HG02798 (cell line): Measurements from ENCODE around the gene SELL.
"Not testable (repeated sequence)": the region's sequence is repeated elsewhere in the genome, so short reads cannot be mapped to it uniquely, and the experiment has no call there.

ENCODE experiments used
- ATAC-seq: cut with Tn5 transposase; IDR thresholded peaks from one replicate; pipeline ENCODE4 v1.9.1; 2021; ENCODE audit warnings: mild to moderate bottlenecking; ENCODE audit not compliant: unreplicated experiment, poor library complexity

The SELL gene

DNA sequence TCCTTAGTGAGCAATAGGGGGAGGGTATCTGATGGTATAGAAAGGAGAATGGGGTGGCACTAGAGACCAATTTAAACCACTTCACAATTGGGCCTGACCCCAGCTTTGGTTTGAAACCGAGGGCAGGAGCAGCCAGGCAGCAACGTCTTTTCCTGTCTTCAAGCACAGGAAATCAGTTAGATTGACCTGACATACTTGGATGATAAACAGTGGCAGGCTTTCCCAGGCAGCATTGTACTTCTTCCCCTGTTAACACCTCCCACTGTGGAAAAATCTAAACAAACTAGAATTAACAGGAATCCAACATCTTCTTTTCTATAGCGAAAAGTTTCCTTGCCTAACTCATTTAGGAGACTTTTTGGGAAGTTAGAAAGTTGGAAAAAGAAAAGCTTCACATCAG, 40.6 kb downstream of the SELL start:
- no peak for ATAC-seq

DNA sequence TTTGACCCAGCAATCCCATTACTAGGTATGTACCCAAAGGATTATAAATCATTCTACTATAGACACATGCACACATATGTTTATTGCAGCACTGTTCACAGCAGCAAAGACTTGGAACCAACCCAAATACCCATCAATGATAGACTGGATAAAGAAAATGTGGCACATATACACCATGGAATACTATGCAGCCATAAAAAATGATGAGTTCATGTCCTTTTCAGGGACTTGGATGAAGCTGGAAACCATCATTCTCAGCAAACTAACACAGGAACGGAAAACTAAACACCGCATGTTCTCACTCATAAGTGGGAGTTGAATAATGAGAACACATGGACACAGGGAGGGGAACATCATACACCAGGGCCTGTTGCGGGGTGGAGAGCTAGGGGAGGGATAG, 41.2 kb downstream of the SELL start:
- ATAC-seq = not testable (repeated sequence)

DNA sequence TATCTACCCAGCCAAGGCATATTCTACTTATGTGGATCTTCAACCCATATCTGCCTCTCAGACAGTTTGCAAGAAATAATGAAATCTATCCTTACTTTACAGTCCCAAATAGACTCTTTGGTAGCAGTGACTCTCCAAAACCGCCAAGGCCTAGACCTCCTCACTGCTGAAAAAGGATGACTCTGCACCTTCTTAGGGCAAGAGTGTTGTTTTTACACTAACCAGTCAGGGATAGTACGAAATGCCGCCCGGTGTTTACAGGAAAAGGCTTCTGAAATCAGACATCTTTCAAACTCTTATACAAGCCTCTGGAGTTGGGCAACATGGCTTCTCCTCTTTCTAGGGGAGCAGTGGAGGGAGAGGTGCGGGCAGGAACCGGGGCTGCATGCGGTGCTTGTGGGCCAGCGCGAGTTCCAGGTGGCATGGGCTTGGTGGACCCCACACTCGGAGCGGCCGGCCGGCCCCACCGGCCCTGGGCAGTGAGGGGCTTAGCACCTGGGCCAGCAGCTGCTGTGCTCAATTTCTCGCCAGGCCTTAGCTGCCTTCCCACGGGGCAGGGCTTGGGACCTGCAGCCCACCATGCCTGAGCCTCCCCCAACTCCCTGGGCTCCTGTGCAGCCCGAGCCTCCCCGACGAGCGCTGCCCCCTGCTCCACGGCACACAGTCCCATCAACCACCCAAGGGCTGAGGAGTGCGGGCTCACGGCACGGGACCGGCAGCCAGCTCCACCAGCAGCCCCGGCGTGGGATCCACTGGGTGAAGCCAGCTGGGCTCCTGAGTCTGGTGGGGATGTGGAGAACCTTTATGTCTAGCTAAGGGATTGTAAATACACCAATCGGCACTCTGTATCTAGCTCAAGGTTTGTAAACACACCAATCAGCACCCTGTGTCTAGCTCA, 43.5 kb downstream of the SELL start:
- ATAC-seq = not testable (repeated sequence)

DNA sequence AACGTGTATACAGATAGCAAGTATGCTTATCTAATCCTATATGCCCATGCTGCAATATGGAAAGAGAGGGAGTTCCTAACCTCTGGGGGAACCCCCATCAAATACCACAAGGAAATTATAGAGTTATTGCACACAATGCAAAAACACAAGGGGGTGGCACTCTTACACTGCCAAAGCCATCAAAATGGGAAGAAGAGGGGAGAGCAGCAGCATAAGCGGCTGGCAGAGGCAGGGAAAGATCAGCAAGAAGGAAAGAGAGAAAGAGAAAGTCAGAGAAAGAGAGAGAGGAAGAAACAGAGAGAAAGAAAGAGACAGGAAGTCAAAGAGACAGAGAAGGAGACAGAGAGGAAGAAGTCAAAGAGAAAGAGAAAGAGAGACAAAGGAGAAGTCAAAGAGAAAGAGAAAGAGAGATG, 44.2 kb downstream of the SELL start:
- peak; percentile 59 for ATAC-seq

DNA sequence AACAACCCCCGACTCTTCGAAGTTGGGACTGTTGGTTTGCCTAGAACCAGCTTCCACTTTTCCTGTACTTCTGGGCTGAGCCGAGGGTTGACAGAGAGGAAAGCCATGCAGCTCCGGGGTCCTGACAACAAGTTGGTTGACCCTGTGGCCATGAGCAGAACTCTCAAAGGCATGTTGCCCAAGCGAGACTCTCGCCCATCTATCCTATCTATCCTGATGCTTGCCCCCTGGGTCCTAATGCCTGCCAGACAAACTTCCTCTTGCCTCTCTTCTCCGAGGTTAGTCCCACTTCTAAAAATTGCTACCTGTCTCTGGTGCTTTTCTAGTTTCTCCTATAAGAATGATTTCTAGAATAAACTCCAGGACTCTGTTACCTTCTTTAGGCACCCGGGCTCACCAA, 48.7 kb downstream of the SELL start:
- not testable (repeated sequence) for ATAC-seq

DNA sequence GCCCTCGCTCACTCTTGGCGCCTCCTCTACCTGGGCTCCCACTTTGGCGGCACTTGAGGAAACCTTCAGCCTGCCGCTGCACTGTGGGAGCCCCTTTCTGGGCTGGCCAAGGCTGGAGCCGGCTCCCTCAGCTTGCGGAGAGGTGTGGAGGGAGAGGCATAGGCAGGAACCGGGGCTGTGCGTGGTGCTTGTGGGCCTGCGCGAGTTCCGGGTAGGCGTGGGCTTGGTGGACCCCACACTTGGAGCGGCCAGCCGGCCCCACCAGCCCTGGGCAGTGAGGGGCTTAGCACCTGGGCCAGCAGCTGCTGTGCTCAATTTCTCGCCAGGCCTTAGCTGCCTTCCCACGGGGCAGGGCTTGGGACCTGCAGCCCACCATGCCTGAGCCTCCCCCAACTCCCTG, 50.4 kb downstream of the SELL start:
- ATAC-seq = not testable (repeated sequence)

DNA sequence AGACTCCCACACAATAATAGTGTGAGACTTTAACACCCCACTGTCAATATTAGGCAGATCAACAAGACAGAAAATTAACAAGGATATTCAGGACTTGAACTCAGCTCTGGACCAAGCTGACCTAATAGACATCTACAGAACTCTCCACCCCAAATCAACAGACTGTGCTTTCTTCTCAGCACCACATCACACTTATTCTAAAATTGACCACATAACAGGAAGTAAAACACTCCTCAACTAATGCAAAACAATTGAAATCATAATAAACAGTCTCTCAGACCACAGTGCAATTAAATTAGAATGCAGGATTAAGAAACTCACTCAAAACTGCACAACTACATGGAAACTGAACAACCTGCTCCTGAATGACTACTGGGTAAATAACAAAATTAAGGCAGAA, 52.6 kb downstream of the SELL start:
- ATAC-seq = not testable (repeated sequence)

DNA sequence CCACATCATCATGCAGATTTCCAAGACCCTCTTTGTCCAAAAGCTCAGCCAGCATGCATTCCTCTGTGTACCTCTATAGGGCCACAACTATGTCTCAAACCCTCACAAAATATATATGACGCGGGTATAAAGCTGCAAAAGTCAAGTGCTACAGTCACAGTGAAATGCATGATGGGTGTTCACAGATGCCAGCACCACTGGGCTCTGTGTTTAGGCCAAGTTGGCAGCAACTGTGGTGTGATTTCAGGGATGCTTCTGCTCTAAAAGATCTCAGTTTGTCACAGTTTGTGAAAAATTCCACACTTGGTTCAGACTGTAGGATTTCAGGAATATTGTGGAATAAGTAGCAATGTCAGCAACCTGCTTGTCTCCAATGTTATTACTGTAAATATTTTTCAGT, 57.5 kb downstream of the SELL start:
- no peak for ATAC-seq

DNA sequence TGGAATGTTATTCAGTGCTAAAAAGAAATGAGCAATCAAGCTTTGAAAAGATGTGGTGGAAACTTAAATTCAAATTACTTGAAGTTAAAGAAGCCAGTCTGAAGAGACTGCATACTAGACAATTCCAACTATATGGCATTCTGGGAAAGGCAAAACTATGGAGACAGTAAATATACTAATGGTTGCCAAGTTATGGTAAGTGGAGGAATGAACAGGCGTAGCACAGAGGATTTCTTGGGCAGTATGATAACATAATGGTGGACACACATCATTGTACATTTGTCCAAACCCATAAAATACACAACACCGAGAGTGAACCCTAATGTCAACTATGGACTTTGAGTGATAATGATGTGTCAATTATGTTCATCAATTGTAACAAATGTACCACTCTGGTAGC, 60.4 kb downstream of the SELL start:
- no peak for ATAC-seq

DNA sequence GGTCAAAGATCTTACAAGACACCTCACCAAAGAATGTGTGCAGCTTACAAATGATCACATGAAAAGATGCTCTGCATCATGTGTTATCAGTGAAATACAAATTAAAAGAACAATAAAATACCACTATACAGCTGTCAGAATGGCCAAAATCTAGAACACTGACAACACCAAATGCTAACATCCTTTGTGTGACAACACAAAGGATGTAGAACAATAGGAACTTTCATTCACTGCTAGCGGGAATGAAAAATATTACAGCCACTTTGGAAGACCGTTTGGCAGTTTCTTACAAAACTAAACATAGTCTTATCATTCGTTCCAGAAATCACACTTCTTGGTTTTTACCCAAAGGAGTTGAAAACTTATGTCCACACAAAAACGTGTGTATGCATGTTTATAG, 60.9 kb downstream of the SELL start:
- no peak for ATAC-seq

DNA sequence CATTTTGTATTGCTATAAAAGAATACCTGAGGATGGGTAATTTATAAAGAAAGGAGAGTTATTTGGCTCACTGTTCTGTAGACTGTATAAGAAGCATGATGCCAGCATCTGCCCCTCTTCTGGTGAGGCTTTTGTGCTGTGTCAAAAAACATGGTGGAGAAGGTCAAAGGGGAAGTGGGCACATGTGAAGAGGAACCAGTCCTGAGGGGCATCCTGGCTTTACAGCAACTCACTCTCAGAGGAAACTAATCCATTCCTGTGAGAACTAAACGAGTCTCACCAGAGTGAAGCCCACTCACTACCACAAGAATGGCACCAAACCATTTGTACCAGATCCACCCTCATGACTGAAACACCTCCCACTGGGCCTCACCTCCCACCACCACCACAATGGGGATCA, 62.7 kb downstream of the SELL start:
- ATAC-seq = no peak

DNA sequence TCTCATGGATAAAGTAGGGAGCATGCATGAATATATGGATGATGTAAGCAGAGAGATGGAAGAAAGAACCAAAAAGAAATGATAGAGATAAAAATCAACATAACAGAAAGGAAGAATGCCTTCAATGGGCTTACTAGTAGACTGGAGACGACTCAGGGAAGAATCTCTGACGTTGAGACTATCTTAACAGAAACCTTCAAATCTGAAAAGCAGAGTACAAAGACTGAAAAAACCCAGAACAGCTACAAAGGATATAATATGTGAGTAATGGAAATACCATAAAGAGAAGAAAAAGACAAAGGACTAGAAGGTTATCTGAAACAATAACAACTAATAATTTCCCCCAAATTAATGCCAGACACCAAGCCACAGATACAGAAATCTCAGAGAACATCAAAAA, 63.2 kb downstream of the SELL start:
- no peak for ATAC-seq

DNA sequence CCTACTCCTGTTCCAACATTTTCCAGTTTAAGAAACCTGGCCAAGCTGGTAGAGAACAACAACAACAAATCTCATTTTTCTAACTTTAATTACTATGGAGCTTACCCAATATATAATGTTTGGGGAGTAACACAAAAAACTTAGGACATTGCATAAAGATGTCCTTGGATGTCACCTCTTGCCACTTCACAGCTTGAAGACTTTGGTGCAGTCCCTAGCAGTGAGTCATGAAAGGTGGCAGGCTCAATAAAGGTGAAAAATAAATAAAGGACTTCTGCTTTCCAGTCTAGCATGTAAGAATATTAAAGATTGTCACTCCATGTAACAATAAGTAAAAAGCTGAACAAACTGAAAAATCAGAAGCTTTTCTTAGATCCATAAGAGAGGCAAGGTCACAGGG, 63.9 kb downstream of the SELL start:
- no peak for ATAC-seq

DNA sequence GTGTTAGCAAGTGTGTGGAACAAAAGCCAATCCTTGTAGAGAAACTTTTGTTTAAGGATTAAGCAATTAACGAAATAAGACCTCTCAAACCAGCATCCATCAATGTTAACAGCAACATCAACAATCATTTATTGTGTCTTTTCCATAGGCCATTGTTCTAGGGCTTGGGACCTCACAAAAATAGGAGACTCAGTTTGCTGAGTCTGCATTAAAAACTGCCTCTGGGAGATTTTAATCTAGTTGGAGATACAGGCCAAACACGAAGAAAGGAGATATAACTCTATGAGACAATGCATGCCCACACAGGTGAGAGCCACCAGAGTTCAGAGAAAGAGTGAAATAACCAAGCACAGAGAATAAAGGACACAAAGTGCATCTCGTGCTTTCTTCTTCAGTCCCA, 67.1 kb downstream of the SELL start:
- no peak for ATAC-seq
